MCF 10A (cell line): Measurements from ENCODE around the gene PIRT. TPM values are rescaled to one million over a fixed set of nuclear protein-coding genes. Genes with fewer than 3 reads are reported as not detected.

ENCODE experiments used
- BruUV-seq: library from RNA; stranded (reverse); fragments of 400-500 nt; replicated peaks from 2 replicates; lab custom pipeline; 2021; lab: Mats Ljungman, UMichigan
- CTCF ChIA-PET: fragments of 300-600 bp; sonication (Branson Sonifier 250); formaldehyde crosslinking; extraction: SDS; loops from one replicate; lab custom pipeline; 2021; ENCODE audit warnings: antibody characterized with exemption, inconsistent platforms; lab: Yijun Ruan, JAX
- POLR2A ChIA-PET: fragments of 300-600, 350-650 bp; sonication (Branson Sonifier 250); formaldehyde crosslinking; extraction: SDS; loops from one replicate; lab custom pipeline; 2020; ENCODE audit warnings: antibody characterized with exemption, inconsistent platforms; lab: Yijun Ruan, JAX
- DNase-seq: peaks from one replicate; pipeline ENCODE4 v3.0.0-alpha.2; 2018; ENCODE audit not compliant: unreplicated experiment
- H3K27ac Mint-ChIP-seq: one replicate; pipeline ENCODE4 v1.8.0; 2022; ENCODE audit warnings: mild to moderate bottlenecking, low read depth, mixed read lengths; ENCODE audit not compliant: unreplicated experiment
- H3K27me3 Mint-ChIP-seq: one replicate; pipeline ENCODE4 v1.8.0; 2022; ENCODE audit warnings: mixed read lengths; ENCODE audit not compliant: insufficient read depth, unreplicated experiment
- H3K36me3 Mint-ChIP-seq: one replicate; pipeline ENCODE4 v1.8.0; 2022; ENCODE audit warnings: mild to moderate bottlenecking, moderate library complexity, mixed read lengths; ENCODE audit not compliant: insufficient read depth, unreplicated experiment
- H3K4me1 Mint-ChIP-seq: one replicate; pipeline ENCODE4 v1.8.0; 2022; ENCODE audit warnings: mixed read lengths; ENCODE audit not compliant: insufficient read depth, unreplicated experiment
- H3K4me3 Mint-ChIP-seq: one replicate; pipeline ENCODE4 v1.8.0; 2022; ENCODE audit warnings: mild to moderate bottlenecking, moderate library complexity, mixed read lengths; ENCODE audit not compliant: unreplicated experiment
- H3K9me3 Mint-ChIP-seq: one replicate; pipeline ENCODE4 v1.8.0; 2022; ENCODE audit warnings: mixed read lengths; ENCODE audit not compliant: unreplicated experiment
- CTCF ChIP-seq: fragments of 200-600 bp; IDR thresholded peaks from one replicate; pipeline ENCODE4 v1.8.0; 2022; ENCODE audit warnings: antibody characterized with exemption, mild to moderate bottlenecking; ENCODE audit not compliant: unreplicated experiment
- intact Hi-C: fragments of 100-400 bp; cut with micrococcal nuclease; formaldehyde crosslinking; loops from 2 replicates; pipeline ENCODE4 v1.14.1; 2022
- total RNA-seq: library from RNA; stranded (reverse); gene quantifications from 2 replicates; pipeline ENCODE4 v1.2.3, GENCODE V29; 2022

Gene PIRT
- total RNA-seq, 1 experiment from 2014 or later = not detected

GRCh38 chr17:10777131-10777807, 60.6 kb downstream of the PIRT start:
- ChIA-PET POLR2A (no interaction called here), CTCF (interaction anchor here (0.6 kb wide), 1 partner anchor 853 kb away, joined by 5 read pairs; no protein-coding TSS in a partner anchor)
- intact Hi-C loops = no loop called here
- Mint-ChIP-seq H3K36me3 (no peaks in the 10 kb centered on the region), H3K9me3 (no peaks in the 10 kb centered on the region), H3K27me3 (peaks cover 16% of the 10 kb centered on the region), H3K27ac (no peak overlapping the region), H3K4me1 (no peaks in the 10 kb centered on the region), H3K4me3 (no peak overlapping the region)
- no TSS peak for BruUV-seq
- TF ChIP-seq CTCF = no peak
- DNase-seq = no peak

GRCh38 chr17:10776381-10776780, 61.5 kb downstream of the PIRT start:
- ChIA-PET POLR2A (no interaction called here), CTCF (no interaction called here)
- Mint-ChIP-seq H3K9me3 (peaks cover 6% of the 10 kb centered on the region), H3K27me3 (peaks cover 16% of the 10 kb centered on the region), H3K27ac (no peak overlapping the region), H3K4me1 (no peaks in the 10 kb centered on the region), H3K36me3 (no peaks in the 10 kb centered on the region), H3K4me3 (no peak overlapping the region)
- DNase-seq = no peak
- no peak for TF ChIP-seq CTCF
- intact Hi-C loops = no loop called here
- no TSS peak for BruUV-seq

GRCh38 chr17:10775740-10776356, 62.0 kb downstream of the PIRT start:
- H3K27ac Mint-ChIP-seq = no peak overlapping the region
- BruUV-seq = no TSS peak
- TF ChIP-seq CTCF = no peak
- CTCF ChIA-PET = interaction anchor here (0.6 to 0.7 kb wide), 2 partner anchors 13 to 104 kb away, joined by 3 read pairs; no protein-coding TSS in a partner anchor
- peaks cover 8% of the 10 kb centered on the region for H3K9me3 Mint-ChIP-seq
- intact Hi-C loops = no loop called here
- H3K4me3 Mint-ChIP-seq = no peak overlapping the region
- H3K36me3 Mint-ChIP-seq = no peaks in the 10 kb centered on the region
- peaks cover 16% of the 10 kb centered on the region for H3K27me3 Mint-ChIP-seq
- no peaks in the 10 kb centered on the region for H3K4me1 Mint-ChIP-seq
- no peak for DNase-seq
- POLR2A ChIA-PET = no interaction called here

- Mint-ChIP-seq H3K4me1 (no peaks in the 10 kb centered on the region), H3K4me3 (no peak overlapping the region), H3K36me3 (no peaks in the 10 kb centered on the region), H3K9me3 (peaks cover 8% of the 10 kb centered on the region), H3K27ac (no peak overlapping the region), H3K27me3 (peaks cover 16% of the 10 kb centered on the region)
- BruUV-seq = no TSS peak
- POLR2A ChIA-PET = no interaction called here
- intact Hi-C loops = no loop called here
- DNase-seq = no peak
- no peak for TF ChIP-seq CTCF
- CTCF ChIA-PET = interaction anchor here (0.7 kb wide), 1 partner anchor 103 kb away, joined by 3 read pairs; no protein-coding TSS in a partner anchor
These were observed 62.8 kb downstream of the PIRT start for GRCh38 chr17:10775058-10775457.
